Fibroblast of skin of right biceps (primary cell): ENCODE measurements around the gene RDM1.
"Not testable (repeated sequence)": the region's sequence is repeated elsewhere in the genome, so short reads cannot be mapped to it uniquely, and the experiment has no call there.

Source experiments
- DNase-seq: peaks from one replicate; pipeline ENCODE4 v3.0.0-alpha.2; 2013

RDM1 gene

DNA sequence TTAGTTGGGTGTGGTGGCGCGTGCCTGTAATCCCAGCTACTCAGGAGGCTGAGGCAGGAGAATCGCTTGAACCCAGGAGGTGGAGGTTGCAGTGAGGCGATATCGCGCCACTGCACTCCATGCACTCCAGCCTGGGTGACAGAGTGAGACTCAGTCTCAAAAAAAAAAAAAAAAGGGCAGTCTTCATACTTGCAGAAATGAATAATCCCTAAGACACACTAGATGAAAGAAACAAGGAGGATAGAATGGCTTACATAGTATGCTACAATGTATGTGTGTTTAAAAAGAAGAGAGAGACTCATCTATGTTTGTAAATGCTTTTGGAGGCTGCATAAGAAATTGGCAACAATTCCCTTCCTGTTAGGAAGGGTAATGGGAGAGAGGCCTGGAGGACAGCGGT is 32.8 kb downstream of the RDM1 start:
- DNase-seq: not testable (repeated sequence)

DNA sequence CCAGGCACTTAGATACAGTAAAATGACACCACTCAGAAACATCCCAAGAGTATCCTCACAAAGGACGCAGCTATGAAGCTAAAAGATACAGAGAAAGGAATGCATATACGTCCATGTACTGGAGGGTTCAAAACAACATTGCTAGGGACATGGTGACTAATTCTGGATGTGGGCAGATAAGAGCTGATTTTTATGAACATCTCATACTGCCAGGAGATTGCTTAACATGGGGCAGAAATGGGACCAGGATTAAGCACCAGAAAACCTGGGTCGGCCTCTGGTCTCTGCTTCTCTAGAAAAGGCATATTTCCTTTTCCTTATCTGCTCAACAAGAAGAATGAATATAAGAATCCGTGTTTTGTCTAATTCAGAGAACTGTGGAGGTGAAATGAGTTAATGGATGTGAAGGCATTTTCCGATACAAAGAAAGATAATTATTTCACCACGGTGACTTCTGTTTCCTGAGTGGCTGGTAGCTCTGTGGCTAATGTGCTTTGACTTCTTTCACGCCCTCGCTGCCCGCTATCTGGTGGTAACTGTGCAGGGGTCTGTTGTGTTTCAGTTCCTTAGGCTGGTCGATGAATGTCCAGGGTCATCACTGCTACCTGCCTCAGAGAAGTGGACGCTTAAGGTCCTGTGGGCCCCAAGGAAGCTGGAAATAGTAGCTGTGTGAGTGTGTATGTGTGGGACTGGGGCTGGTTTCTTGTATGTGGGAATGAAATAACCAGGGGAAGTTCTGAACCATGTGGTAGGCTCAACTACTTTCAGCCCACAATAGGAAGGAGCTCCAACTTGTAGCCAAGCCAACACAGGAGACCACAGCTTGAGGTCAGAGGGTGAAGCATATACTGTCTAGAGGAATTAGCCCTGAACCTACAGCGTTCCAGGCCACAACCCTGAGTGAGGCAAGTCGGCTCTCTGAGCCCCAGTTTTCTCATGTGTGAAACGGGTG is 34.7 kb downstream of the RDM1 start:
- DNase-seq: peak; percentile 11

DNA sequence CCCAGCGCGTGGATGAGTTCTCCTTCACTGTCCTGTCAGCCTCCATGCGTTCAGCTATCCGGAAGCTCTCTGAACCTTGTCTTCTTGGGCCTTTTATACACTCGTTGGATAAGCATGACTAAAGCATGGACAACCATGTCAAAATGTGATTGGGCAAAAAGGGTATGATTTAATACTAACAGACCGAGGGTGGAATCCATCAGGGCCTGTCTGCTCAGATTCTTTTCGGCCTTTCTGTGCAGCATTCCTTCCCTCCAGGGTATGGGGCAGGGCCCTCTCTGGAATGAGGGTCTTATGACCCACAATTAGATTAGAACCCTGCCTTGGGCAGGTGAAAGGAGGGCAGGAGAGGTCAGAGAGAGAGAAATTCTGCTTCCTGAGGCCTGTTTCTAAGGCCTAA is 36.4 kb downstream of the RDM1 start:
- no peak for DNase-seq

DNA sequence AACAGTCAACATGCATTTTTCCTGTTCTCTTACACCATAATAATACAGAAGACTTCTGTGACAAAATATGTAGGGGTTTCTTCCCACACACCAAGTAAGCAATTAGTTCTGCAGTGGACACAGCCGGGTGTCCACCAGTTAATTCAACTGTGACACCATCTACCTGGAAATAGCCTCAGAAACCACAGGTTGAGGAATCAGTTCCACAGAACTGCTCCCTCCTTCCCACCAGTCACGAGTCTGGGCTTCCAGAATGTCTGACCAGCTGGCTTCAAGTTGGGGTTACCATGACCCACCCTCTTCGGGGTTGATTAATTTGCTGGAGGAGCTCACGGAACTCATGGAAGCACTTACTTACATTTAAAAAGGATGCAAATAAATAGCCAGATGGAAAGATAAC is 36.8 kb downstream of the RDM1 start:
- no peak for DNase-seq

DNA sequence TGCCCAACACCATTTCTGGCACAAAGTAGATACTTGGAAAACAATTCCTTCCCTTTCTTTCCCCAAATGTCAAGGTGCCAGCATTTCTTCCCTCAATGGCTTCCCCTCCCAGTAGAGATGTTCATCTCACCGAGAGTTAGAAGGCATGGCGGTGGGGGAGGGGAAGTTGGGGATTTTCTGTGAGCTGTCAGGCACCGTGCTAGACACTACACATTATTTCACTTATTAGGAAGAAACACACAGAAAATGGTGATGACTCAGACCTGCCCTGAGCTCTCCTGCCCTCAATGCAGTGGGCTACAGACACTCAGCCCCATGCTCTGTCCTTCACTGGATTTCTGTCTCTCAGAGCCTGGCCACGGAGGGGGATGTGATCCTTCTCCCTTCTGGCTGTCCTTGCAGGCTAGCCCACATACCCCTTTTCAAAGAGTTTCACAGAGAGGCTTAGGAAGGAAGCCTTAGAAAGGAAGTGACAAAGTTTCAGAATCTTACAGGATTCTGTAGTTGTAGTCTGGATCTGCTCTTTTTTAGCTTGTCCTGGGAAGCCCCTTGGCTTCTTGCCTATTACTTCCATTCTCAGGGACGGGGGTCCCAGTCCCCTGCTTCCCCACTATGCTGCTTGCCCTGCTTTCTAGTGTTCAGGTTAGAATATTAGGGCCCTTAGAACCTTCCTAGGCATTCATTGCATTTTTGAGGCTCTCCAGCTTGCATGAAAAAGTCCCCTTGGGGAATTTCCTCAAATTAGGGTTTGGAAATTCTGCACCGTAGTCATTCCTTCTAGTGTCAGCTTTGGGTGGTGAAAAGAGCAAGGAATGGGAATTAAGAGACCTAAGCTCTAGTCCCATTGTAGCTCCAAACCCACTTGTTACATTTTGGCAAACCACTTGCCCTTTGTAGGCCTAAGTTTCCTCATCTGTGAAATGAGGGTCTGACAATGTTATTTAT is 38.2 kb downstream of the RDM1 start:
- DNase-seq: peak; percentile 39

DNA sequence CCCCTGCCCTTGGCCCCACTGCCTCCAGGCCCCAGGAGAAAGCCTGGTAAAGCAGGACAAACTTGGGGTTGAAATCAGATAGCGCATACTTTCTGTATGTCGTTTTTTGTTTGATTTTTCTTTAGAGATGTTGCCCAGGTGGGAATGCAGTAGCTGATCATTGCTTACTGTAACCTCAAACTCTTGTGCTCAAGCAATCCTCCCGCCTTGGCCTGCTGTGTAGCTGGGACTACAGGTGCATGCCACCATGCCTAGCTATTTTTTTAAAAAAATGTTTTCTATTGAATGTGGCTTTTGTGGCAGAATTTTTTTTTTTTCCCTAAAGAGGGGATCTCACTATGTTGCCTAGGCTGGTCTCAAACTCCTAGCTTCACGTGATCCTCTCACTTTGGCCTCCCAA is 39.3 kb downstream of the RDM1 start:
- no peak for DNase-seq

DNA sequence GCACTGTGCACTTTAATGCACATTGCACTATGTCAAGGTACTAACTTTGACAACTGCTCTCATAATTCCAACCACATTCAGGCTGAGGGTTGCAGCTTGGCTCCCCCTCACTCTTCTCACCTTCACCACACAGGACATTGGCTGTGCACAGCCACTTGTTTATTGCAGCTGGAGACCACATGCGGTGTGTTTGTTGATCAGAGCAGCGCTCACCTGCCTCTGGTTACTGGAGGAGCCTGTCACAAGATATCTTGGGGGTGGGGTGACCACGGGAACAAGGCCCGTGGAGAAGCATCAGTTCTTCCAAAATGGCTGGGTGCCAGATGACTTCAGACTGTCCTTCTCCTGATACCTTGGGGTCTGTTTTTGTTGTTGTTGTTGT is 39.8 kb downstream of the RDM1 start:
- DNase-seq: no peak

DNA sequence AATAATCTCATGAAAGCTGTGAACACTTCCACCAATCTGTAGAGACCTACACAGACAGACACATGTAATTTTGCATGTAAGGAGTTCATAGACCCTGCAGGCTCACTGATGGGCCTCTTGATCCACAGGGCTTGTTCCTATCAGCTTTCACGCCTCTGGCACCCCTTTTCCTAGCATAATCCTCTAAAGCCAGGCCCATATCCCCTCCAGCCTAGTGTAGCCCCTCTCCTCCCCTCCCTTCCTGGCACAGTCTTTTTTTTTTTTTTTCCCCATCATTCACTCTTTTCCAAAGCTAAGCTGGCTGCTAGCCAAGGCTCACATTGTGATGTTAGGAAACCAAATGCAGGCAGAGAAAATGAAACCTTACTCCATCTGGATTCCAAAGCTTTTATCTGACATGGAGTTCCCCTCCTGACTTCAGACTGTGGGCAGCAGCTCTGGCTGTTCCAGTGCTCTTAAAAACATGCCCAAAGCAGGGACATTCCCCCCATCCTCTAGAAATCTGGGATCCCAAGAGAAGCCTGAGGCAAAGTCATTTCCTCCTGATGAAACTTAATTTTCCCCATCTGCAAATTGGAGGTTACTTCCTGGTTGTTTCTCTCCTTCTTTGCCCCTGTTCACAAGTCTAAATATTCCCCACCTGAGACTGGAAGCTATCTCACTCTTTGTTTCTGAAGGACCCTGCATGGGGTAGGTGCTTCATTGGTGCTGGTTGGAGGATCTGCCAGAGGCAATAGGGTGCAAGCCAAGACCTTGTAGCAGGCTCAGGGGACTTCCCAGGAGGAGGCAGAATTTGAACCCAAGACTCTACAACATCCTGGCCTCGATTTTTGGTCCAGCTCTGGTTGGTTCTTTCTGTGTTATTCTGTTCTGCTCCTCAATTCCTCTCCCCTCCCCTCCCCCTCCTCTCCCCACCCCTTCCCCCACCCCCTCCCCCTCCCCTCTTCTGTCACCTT is 40.5 kb downstream of the RDM1 start:
- peak; percentile 61 for DNase-seq

DNA sequence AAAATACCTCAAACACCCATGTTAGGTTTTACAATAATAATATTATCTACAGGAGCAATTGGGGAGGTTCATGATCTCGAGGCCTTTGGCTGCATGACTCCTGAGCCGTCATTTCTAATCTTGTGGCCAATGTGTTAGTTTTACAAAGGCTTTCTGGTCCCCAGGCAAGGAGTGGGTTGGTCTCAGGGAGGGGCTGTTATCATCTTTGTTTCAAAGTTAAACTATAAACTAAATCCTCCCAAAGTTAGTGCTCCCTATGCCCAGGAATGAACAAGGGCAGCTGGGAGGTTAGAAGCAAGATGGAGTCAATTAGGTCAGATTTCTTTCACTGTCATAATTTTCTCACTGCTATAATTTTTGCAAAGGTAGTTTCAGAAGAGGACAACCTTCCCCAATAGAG is 41.3 kb downstream of the RDM1 start:
- no peak for DNase-seq

DNA sequence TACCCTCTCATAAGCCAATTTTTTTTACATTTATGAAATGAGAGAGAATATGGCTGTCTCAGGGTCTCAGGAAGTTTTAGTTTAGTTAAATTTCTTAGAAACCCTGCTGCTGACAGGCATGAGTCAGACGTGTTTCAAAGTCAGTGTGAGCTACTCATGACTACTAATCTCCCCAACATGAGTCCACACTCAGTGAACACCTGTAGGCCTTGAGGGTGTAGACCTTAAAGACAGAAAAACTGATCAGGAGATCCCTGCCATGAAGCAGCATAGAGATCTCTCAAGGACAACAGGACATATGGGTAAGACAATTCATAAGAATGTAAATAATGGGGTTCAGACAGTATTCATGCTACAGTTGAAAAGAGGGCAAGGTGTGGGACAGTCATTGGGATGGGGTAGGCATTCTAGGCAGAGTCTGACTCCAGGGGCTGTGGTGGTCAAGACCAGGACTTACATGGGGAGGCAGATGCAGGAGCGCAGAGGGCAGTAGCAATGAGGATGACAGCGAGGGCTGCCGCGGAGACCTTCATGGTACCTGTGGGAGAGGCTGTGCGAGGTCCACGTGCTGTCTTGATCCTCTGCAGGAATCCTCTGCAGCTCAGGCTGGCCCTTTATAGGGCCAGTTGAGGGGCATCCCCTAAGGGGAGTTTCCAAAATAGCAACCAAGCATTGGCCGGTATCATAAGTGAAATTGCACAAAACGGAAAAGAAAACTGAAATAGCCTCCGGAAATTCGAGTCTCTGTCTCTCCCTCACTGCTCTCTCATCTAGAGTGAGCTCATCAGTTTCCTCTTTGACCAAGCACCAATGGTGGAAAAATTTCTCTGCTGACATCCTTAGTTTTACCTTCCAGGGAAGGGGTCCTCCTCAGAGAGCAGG is 50.6 kb downstream of the RDM1 start, which contains the start of gene CCL5:
Gene CCL5, minus strand, starts transcription at position 588 of the 882 bp plus-strand sequence.
- DNase-seq: no peak

DNA sequence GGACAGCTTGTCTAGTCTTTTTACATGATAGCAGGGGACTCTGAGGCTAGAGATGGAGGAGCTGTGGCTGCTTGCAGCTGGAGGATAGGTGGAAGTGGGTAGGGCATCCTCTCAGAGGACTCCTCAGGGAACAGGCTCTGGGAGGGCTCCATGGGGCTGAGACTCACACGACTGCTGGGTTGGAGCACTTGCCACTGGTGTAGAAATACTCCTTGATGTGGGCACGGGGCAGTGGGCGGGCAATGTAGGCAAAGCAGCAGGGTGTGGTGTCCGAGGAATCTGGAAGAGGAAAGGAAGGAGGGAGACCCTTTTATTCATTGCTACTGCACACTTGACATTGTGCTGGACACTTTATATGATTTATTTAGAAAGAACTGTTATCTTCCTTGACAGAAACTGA is 52.2 kb downstream of the RDM1 start:
- no peak for DNase-seq

DNA sequence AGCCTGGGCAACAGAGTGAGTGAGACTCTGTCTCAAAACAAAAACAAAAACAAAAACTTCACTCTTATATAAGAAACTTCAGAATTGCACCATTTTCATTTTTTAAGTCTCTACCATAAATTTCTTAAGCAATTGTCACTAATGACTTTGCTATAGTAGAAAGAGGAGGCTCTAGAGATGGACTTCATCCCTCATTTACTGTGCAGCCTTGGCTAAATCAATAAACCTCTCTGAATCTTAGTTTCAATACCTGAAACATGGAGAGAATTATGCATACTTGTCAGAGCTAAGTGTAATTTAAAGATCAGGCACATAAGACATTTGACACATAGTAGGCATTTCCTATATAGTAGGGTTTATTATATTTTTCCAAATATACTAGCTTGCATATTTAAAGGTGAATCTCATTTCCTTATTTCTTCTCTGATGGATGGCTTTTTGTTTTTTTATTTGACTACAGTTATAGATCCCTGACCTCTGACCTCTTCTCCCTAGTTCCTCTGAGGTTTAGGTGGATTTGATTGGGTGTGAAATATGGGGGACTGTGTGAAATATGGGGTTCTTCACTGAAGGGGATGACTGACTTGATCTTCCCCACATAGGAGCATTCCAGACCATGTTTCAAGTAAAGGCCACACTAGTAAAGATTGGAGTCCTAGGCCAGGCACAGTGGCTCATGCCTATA is 53.1 kb downstream of the RDM1 start:
- DNase-seq: no peak

DNA sequence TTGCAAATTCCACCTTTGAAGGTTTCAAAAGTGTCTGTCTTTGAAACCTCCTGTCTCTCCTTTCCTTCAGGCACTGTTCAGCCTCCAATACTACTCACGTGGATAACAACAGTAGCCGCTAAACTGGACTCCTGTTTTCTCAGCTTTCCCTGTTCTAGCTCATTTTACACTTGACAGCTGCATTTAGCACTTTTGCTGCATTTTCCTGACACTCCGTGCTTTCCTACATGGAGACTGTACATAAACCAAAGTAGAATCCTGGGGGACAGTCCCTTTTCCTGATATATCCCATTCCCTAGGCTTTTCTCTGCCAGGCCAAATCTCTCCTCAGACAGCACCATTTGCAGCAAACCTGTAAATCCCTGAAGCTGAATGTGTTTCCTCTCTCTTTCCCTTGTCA is 54.0 kb downstream of the RDM1 start:
- no peak for DNase-seq

DNA sequence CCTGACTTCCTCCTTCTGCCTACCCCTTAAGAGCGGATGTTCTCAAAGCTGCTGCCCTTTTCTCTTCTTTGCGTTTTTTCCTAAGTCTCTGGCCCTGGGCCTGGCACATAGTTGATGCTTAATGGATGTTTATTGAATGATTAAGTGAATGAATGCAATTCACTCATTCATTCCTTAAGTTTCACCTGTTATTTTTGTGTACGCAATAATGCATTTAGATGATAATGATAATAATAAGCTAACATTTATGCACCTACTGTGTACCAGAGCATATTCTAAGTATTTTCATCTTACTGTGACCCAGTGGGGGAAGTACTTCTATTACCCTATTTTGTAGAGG is 54.8 kb downstream of the RDM1 start:
- DNase-seq: no peak

DNA sequence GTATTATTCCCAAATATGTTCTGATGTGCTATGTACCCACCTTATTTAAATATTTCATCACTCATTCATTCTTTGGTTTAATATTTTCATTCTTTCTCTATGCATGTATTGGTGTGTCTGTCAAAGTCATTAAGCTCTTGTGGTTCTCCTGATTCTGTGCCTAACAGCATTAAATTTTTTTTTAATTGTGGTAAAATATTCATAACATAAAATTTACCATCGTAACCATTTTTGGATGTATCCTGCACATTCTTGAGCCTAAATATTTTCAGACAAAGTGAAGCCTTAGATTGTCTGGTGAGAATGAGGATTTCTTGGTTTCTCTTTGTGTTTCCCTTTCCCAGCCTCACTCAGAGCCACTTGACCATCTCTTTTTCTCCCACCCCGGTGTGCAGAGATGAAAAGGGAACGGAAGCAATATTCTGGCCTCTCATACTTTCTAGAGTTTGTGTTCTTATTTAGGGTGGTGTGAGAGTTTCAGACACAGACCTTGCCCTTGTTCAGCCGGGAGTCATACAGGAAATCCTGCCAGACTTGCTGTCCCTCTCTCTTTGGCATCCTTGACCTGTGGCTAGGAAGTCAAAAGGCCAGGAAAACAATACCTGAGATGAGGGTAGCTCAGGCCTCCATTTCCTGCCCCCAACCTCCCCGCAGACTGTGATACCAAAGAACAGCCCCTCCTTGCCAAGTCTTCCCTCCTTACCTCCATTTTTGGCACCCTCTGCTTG is 55.3 kb downstream of the RDM1 start:
- DNase-seq: no peak

DNA sequence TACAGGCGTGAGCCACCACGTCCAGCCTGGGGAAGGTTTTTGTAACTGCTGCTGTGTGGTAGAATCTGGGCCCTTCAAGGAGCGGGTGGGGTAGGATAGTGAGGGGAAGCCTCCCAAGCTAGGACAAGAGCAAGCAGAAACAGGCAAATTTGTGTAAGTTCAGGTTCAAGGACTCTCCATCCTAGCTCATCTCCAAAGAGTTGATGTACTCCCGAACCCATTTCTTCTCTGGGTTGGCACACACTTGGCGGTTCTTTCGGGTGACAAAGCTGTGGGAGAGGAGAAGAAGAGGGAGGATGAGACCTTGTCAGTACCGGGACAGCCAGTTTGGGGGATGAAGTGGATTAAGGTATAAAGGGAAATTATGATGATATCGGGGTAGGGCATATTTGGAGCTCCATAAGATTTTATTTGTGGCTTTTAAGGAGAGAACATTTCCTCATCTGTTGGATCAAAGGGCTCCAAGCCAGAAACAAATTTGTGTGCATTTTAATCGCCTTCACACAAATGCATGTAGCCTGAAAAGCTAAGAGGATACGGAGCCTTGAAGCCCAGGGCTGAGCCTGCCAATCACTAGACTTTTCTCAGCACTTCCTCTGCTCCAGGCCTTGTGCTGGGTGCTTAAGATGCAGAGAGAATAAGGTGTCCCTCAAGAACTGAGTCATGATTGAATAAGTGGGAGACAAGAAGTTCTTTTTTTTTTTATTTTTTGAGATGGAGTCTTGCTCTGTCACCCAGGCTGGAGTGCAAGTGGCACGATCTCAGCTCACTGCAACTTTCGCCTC is 58.2 kb downstream of the RDM1 start:
- DNase-seq: no peak

DNA sequence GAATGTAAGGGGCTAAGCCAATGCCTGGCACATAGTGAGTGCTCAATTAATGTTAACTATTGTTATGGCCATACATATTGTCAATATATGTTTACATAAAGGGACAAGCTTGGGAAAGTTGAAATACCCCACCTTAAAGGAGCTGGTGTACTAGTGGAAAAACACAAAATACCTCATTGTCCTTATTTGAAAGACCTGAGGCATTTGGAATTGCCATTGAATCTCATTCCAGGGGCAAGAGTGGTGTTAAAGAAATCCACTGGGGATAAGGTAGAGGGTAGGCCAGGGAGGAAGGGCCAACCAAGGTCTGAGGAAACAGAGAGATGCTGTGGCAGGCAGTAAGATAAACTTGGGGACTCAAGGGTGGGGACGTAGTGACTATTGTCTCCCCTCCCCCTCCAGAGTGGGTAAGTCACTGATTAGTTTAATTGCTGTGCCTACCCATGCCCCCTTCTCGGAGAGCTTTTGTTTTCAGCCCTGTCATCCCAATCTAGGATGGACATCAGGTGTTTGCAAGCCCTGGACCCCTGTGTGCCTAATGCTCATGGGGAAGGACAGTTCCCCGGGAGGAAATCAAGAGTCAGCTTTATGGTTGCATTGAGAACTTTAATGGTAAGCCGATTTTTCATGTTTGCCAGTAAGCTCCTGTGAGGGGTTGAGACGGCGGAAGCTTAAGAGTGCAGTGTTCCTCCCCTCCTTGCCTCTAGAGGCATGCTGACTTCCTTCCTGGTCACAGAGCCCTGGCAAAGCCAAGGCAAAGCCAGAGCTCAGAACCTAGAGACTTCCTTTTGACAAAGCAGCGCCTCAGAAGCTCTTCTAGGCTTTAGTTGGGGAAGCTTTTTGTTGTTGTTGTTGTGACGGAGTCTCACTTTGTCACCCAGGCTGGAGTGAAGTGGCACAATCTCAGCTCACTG is 59.4 kb downstream of the RDM1 start:
- no peak for DNase-seq

DNA sequence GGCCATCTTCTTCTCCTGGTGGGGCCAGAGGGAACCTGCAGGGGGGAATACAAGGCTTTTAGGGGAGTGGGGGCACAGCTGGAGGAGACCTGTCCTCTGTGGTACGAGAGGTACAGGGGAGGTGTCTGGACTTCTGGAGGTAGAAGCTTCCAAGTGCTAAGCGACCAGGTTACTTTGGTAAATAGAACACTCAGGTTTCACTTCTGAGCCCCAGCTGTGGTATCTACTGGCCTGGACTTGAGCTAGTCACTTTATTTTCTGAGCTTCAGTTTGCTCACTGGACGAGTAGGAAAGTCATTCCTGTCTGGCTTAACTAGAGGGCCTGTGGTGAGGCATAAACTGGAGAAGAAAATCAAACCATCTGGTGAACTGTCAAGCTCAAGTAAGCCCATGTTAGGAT is 61.8 kb downstream of the RDM1 start, which contains the start of gene HEATR9:
Gene HEATR9, minus strand, starts transcription at position 155 of the 400 bp plus-strand sequence. Its CDS starts 149 bp downstream, at position 6.
- DNase-seq: no peak
